ENCODE results near the gene HLA-DOB.
A peak's percentile ranks its signal among the peaks of the same experiment; 100 is the strongest.
"Not testable (repeated sequence)": the region's sequence is repeated elsewhere in the genome, so short reads cannot be mapped to it uniquely, and the experiment has no call there.

Gene HLA-DOB

DNA sequence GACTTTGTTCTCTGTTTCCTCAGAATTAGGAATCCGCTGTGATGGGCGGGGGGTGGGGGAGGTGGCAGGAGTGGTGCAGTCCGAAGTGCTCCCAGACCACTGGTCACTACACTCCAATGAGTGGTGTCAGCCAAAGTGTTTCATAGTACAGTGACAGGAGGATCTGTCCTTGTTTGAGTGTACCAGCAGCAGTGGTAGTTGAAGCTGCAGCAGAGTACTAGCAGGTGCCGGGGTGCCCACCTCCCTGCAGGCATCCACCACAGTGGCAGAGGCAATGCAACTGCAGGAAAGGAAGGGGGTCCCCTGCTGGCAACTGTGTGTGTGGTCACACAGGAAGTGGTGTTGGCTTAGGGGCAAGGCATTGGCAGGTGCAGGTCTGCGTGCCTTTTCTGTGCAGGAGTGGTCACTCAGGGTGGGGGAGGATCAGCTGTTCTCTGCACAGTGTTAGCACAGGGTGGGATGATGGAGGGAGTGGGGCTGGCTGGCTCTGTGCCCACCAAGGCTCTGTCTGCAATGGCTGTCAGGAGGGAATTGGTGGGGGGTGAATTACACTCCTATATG lies 9.7 kb downstream of the HLA-DOB start:
- no peak for DNase-seq (ENCODE audit: low read depth)

DNA sequence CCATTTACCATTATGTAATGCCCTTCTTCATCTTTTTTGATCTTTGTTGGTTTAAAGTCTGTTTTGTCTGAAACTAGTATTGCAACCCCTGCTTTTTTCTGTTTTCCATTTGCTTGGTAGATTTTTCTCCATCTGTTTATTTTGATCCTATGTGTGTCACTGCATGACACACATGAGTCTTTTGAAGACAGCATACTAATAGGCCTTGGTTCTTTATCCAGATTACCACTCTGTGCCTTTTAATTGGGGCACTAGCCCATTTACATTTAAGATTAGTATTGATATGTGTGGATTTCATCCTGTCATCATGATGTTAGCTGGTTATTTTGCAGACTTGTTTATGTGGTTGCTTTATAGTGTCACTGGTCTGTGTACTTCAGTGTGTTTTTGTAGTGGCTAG lies 11.4 kb downstream of the HLA-DOB start:
- DNase-seq (ENCODE audit: low read depth) = not testable (repeated sequence)

DNA sequence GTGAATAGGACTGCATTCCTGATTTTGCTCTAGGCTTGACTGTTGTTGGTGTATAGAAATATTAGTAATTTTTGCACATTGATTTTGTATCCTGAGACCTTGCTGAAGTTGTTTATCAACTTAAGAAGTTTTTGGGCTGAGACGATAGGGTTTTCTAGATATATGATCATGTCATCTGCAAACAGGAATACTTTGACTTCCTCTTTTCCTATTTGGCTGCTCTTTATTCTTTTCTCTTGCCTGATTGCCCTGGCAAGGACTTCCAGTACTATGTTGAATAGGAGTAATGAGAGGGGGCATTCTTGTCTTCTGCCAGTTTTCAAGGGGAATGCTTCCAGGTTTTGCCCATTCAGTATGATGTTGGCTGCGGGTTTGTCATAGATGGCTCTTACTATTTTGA lies 13.4 kb downstream of the HLA-DOB start:
- DNase-seq (ENCODE audit: low read depth) = no peak

DNA sequence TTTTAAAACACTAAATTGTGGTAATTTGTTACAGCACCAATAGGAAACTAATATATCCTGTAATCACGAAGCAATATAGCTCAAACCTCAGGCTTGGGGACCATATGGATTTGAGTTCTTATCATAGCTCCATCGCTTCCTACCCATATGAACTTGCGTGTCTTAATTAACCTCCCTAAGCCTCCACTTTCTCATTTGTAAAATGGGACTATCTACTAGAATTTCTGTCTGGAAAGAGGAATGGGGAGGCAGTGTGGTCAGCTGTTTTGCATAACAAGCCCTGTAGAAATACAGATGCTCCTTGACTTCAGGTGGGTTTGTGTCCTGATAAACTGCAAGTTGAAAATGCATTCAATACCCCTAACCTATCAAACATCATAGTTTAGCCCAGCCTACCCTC lies 17.1 kb downstream of the HLA-DOB start:
- DNase-seq (ENCODE audit: low read depth) = no peak

DNA sequence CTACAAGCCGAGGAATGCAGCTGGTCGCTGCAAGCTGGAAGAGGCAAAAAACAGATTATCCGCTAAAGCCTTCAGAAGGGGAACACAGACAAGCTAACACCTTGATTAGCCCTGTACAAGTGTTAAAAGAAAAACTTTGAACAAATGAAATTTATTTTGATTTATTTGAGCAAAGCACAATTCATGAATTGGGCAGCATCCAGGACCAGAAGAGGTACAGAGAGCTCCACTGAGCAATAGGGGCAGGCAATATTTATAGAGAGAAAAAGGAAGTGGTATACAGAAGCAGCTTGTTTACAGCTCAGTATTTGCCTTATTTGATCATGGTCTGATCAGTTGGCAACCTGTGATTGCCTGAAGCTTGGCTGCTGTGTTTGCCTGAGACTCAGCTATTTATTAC lies 17.6 kb downstream of the HLA-DOB start:
- peak; percentile 9 for DNase-seq (ENCODE audit: low read depth)

DNA sequence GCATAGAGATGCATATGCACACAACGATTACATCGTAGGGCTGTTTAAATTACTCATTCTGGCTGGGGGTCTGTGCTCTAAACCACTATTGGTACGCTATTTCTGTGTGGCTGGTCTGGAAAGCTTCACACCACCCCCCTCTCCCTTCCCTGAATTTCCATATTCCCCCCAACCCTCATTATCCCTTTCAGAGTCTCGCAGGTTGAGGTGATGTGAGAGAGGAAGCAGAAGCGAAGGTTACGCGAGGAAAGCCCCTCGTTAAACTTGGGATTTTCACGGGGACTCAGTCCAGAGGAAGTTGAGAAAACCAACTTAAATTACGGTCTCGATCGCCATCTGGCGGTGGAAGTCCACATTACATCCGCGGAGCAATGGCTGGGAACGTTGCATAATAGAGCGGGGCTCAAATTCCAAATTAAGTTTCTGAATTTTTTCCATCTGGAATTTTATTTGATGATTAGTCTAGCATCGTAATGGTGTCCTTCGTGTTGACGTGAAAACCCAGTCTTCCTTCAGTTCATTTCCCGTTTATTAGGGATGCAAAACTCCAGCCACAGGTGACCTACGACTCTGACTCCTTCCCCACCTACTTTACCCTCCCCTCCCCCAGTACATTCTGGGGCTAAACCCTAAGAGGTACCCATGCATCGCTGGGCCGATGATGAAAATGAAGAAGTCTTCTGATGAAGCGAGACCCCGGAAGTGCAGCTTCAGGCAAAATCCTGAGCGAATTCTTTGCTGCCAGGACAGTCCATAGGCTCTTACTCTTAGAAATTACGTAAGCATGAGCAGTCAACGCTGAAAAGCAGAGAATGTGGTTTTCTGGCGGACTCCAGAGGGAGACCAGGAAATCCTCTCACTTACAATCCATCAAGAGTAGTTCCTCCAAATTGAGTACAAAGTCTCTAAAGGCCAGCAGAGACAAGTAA lies 19.7 kb downstream of the HLA-DOB start:
- peak; percentile 37 for DNase-seq (ENCODE audit: low read depth)

DNA sequence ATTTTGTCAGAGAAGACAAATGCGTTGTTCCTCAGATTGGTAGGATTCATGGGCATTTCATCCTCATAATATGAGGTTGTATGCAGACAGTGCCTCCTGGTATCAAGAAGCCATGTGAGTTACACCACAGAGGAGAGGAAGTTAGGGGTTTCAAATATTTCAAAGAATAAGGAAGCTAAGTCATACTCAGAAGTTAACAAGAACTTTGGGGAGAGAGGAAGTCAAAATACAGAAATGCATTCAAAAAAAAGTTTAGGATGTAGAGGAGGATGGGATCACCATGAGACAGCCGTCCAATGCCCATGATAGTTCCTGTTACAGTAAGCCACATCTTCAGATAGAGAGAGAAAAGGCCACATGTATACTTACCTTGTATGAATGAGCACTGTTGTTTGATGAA lies 22.3 kb downstream of the HLA-DOB start:
- no peak for DNase-seq (ENCODE audit: low read depth)

DNA sequence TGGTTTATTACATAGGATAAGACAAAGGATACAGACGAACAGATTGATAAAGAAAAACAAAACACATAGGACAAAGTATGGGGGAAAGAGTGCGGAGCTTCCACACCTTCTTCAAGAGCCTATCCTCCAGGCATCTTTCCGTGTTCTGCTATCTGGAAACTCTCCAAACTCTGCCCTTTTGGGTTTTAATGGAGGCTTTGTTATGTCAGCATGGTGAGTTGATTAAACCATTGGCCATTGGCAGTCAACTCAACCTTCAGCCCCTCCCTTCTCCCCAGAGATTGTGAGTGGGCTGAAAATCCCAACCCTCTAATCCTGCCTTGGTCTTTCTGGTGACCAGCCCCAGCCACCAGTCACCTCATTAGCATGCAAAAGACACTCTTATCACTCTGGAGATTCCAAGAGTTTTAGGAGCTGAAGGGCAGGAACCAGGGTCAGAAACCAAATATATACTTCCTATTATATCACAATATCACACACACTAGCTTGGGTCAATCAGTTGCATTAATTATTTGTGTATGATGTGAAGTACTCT lies 23.8 kb downstream of the HLA-DOB start:
- DNase-seq (ENCODE audit: low read depth) = no peak

DNA sequence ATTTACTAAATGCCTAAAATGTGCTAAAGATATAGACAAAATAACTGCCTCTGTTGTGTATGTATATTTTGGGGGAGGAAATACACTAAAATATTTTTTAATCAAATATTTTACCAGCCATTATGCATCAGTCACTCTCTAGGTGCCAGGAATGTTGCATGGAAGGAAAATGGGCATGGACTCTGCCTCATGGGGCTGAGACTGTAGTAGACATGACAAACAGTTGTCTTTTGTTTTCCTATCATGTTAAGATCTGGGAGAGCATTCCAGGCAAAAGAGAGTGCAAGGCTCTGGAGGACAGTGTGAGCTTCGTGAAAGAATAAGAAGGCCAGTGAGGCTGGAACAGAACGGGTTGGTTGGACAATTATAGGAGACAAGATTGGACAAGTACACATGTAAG lies 26.5 kb downstream of the HLA-DOB start:
- DNase-seq (ENCODE audit: low read depth) = no peak

DNA sequence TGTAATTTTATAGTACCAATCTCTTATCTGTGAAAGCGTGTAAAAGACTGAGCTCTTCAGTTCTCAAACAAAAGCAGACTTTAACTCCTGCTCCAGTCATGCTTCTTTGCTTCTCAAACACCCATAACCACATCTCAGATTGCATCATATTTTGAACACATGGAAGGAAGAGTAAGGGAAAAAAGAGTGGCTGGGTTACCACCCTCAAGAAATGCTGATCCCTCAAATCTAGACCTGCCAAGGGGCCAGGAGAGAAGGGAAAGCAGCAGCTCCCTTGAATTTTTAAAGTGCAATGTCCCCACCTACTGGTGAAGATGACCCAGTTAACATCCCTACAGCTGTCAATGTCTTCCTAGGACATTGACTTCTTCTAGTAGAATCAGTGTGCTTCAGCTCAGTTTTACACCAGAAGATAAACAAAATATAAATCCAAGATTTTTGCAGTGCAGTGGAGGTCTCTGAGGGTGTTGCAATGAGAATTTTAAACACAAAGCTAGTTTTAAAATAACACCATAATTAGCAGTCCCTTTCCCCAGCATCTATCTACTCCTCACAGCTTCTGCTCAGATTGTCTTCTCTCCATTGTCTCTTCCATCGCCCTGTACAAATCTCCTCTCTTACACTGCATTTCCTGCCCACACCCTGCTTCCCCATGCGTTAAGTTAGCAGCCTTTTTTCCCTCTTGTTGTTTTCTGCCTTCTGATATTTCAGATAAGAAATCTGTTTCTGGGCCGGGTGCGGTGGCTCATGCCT lies 30.8 kb downstream of the HLA-DOB start:
- no peak for DNase-seq (ENCODE audit: low read depth)

DNA sequence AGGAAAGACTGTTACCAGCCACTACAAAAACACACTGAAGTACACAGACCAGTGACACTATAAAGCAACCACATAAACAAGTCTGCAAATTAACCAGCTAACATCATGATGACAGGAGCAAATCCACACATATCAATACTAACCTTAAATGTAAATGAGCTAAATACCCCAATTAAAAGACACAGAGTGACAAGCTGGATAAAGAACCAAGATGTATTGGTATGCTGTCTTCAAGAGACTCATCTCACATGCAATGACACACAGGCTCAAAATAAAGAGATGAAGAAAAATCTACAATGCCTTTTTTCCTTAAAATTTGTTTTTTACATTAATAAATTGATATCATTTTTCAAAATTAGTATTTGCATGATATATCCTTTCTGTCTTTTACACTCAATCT lies 33.9 kb downstream of the HLA-DOB start:
- not testable (repeated sequence) for DNase-seq (ENCODE audit: low read depth)

DNA sequence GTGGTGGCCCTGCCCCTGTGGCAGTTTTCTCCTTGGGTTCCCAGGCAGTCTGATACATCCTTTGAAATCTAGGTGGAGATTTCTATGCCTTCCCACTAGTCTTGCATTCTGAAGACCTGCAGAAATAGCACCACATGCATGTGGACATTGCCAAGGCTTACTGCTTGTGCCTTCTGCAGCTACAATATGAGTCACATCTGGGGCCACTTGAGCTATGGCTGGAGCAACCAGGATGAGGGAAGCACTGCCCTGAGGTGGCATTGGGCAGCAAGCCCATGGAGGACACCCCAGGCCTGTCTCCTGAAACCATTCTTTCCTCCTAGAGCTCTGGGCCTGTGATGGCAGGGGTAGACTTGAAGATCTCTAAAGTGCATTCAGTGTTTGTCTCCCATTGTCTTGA lies 37.8 kb downstream of the HLA-DOB start:
- DNase-seq (ENCODE audit: low read depth) = no peak

DNA sequence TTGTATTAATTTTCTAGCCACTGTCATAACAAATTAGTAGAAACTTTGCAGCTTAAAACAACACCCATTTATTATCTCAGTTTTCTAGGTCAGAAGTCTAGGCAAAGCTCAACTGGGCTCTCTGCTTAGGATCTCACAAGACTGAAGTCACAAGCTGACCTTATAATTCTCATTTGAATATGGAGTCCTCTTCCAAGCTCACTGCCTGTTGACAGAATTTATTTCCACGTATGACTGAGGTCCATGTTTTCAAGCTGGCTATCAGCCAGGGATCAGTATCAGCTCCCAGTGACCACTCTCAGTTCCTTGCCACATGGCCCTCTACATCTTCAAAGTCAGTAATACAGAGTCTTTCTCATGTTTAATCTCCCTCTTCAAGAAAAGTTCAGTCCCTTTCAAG lies 41.7 kb downstream of the HLA-DOB start:
- DNase-seq (ENCODE audit: low read depth) = no peak

DNA sequence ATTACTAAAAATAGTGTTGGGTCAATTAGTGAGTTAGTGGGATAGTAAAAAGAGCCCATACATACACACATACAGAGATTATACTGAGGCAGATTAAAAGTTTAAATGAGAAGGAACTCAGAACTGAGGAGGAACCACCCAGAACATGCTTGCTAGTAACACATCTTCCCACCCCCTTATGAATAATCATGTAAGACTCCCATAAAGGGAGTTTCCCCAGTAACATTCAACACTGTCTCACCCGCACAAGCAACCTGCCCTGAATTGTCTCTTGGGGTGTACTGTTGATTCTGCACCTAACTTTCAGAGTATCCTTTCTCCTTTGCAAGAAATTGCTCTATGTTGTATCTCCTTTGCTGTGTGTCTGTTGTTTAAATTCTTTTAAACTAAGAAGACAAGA lies 42.4 kb downstream of the HLA-DOB start:
- DNase-seq (ENCODE audit: low read depth) = no peak

DNA sequence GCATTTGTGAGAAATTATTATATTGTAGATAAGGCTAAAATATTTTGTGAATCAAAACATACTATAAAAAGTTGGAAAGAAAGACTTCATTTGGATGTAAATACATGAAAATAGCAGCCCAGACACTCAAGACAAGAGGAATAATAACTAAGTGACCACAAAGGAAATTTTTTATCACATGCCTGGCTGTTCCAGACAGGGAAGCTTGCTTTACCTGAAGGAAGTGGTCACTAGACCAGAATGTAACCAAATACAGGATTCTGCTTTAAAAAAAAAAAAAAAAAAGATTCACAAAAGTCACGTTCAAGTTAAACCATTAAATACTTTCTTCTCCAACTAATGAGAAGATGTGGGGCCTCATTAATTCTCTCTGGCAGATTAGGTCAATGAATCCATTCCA lies 44.1 kb downstream of the HLA-DOB start:
- no peak for DNase-seq (ENCODE audit: low read depth)

DNA sequence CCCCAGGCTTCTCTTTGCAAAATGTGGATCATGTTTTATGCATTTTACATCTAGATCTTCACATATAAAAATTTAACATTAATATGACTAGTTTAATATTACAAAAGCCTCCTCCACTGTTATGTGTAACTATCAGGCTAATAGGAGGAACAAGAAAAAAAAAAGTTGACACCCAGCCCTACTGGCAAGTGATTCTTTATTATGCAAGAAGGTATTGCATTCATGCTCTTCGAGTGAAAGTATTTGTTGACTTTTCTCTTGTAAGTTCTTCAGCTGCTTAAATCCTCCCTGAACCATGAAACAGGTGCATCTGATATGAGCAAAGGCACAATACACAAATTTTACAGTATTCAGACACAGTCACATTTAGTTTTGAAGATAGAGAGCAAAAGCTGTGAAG lies 52.8 kb downstream of the HLA-DOB start:
- no peak for DNase-seq (ENCODE audit: low read depth)

DNA sequence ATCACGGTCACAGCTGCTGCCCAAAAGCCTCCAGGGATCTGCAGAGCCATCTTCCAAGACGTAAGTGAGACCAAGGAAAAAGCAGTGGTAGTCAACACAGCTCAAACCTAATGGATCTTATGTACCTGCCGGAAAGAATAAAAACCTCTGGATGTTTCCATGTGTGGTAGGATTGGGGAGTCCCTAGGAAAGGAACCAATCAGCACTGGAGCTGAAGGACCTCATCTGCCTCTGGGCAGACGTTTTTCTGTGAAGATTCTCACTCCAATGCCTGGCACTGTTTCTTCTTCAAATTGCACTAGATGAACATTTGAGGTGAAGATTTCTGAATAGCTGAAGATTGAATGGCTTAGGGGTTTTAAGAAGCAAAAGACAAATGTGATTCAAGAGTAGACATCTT lies 53.4 kb downstream of the HLA-DOB start, which contains the start of gene HLA-DQB2:
Gene HLA-DQB2, minus strand, starts transcription at position 112 of the 400 bp plus-strand sequence. Its CDS starts 62 bp downstream, at position 50.
- DNase-seq (ENCODE audit: low read depth) = no peak

All from CMK (cell line).